GM23338 (cell line): ENCODE measurements around the gene FNDC7.

Experiments
- CREB1 ChIP-seq: fragments of 250-450 bp; sonication (Bioruptor Pico); IDR thresholded peaks from 2 replicates; pipeline ENCODE4 v1.5.0; 2020; ENCODE audit warnings: low read depth, mild to moderate bottlenecking, moderate library complexity
- CTCF ChIP-seq, 2 experiments: fragments of 200-600 bp in 1 of 2; sonication (generic) in 1 of 2; conservative IDR thresholded peaks; 2 replicates each; pipeline versions ENCODE4 v1.5.1 to v1.6.1; 2016 to 2017; ENCODE audit warnings: antibody characterized with exemption in 2 of 2, low read depth in 2 of 2, mild to moderate bottlenecking in 2 of 2, moderate library complexity in 1 of 2
- EZH2 ChIP-seq: fragments of 200-600 bp; sonication (generic); IDR thresholded peaks from one replicate; pipeline ENCODE4 v1.8.0; 2017; ENCODE audit warnings: antibody characterized with exemption, mild to moderate bottlenecking, low read depth; ENCODE audit not compliant: unreplicated experiment
- EZH2phosphoT487 ChIP-seq: fragments of 200-600 bp; sonication (generic); IDR thresholded peaks from one replicate; pipeline ENCODE4 v1.8.1; 2018; ENCODE audit warnings: antibody characterized with exemption; ENCODE audit not compliant: unreplicated experiment
- JUNB ChIP-seq: IDR thresholded peaks from one replicate; pipeline ENCODE4 v1.6.1; 2016; ENCODE audit warnings: antibody characterized with exemption; ENCODE audit not compliant: unreplicated experiment
- NANOG ChIP-seq: IDR thresholded peaks from 2 replicates; pipeline ENCODE4 v1.6.1; 2016; ENCODE audit warnings: antibody characterized with exemption, borderline replicate concordance
- POLR2AphosphoS5 ChIP-seq: IDR thresholded peaks from 2 replicates; pipeline ENCODE4 v1.6.1; 2016; ENCODE audit warnings: antibody characterized with exemption, low read depth
- ZNF331 ChIP-seq: fragments of 250-450 bp; sonication (Bioruptor Pico); IDR thresholded peaks from 2 replicates; pipeline ENCODE4 v1.5.0; 2020; ENCODE audit warnings: low read depth, mild to moderate bottlenecking, moderate library complexity
- TF ChIP-seq, protein P1 (sequence below): IDR thresholded peaks from one replicate; pipeline ENCODE4 v1.6.1; 2018; ENCODE audit warnings: antibody characterized with exemption; ENCODE audit not compliant: unreplicated experiment
- TF ChIP-seq, protein P2 (sequence below): IDR thresholded peaks from 2 replicates; pipeline ENCODE4 v1.6.1; 2016; ENCODE audit warnings: antibody characterized with exemption

- TF ChIP-seq JUNB, result no peak
- TF ChIP-seq CTCF (conservative IDR thresholded peaks at IDR 0.05; ENCODE audit: low read depth in 2 of 2), result no peak
- TF ChIP-seq, protein P1, sequence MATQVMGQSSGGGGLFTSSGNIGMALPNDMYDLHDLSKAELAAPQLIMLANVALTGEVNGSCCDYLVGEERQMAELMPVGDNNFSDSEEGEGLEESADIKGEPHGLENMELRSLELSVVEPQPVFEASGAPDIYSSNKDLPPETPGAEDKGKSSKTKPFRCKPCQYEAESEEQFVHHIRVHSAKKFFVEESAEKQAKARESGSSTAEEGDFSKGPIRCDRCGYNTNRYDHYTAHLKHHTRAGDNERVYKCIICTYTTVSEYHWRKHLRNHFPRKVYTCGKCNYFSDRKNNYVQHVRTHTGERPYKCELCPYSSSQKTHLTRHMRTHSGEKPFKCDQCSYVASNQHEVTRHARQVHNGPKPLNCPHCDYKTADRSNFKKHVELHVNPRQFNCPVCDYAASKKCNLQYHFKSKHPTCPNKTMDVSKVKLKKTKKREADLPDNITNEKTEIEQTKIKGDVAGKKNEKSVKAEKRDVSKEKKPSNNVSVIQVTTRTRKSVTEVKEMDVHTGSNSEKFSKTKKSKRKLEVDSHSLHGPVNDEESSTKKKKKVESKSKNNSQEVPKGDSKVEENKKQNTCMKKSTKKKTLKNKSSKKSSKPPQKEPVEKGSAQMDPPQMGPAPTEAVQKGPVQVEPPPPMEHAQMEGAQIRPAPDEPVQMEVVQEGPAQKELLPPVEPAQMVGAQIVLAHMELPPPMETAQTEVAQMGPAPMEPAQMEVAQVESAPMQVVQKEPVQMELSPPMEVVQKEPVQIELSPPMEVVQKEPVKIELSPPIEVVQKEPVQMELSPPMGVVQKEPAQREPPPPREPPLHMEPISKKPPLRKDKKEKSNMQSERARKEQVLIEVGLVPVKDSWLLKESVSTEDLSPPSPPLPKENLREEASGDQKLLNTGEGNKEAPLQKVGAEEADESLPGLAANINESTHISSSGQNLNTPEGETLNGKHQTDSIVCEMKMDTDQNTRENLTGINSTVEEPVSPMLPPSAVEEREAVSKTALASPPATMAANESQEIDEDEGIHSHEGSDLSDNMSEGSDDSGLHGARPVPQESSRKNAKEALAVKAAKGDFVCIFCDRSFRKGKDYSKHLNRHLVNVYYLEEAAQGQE, result no peak
- no peak for TF ChIP-seq NANOG
- no peak for TF ChIP-seq EZH2
- TF ChIP-seq EZH2phosphoT487, result no peak
- no peak for TF ChIP-seq CREB1 (CRISPR knock-in tag)
- TF ChIP-seq POLR2AphosphoS5, result no peak
- no peak for TF ChIP-seq ZNF331 (CRISPR knock-in tag)
- TF ChIP-seq, protein P2, sequence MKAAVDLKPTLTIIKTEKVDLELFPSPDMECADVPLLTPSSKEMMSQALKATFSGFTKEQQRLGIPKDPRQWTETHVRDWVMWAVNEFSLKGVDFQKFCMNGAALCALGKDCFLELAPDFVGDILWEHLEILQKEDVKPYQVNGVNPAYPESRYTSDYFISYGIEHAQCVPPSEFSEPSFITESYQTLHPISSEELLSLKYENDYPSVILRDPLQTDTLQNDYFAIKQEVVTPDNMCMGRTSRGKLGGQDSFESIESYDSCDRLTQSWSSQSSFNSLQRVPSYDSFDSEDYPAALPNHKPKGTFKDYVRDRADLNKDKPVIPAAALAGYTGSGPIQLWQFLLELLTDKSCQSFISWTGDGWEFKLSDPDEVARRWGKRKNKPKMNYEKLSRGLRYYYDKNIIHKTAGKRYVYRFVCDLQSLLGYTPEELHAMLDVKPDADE, result no peak
Measured at GRCh38 chr1:108664481-108664880, 48.2 kb upstream of the FNDC7 start.
